Neural cell (in vitro differentiated cells): Measurements from ENCODE around the gene RTTN. TPM values are rescaled to one million over a fixed set of nuclear protein-coding genes. Genes with fewer than 3 reads are reported as not detected.

Source experiments
- H2AFZ ChIP-seq: fragments of 200-600, 300-800 bp; sonication (generic), shearing (Covaris generic); 2 replicates; pipeline ENCODE4 v1.6.0; 2014; ENCODE audit warnings: low read depth, mild to moderate bottlenecking, antibody characterized with exemption, low read length, moderate library complexity
- H3F3A ChIP-seq: fragments of 200-600 bp; shearing (Covaris generic); 2 replicates; pipeline ENCODE4 v1.6.1; 2016; ENCODE audit warnings: mild to moderate bottlenecking, moderate library complexity, mixed read lengths, antibody characterized with exemption, low read length; ENCODE audit not compliant: insufficient read depth, poor library complexity, severe bottlenecking
- H3K27ac ChIP-seq: fragments of 200-600, 300-800 bp; sonication (generic), shearing (Covaris generic); 2 replicates; pipeline ENCODE4 v1.5.1; 2014; ENCODE audit warnings: mild to moderate bottlenecking, low read length, moderate library complexity
- H3K27me3 ChIP-seq: fragments of 300-800, 200-600 bp; sonication (generic), shearing (Covaris generic); 2 replicates; pipeline ENCODE4 v1.6.0; 2014; ENCODE audit warnings: mild to moderate bottlenecking, low read depth, low read length, moderate library complexity; ENCODE audit not compliant: insufficient read depth
- H3K36me3 ChIP-seq: fragments of 300-800, 200-600 bp; sonication (generic), shearing (Covaris generic); 2 replicates; pipeline ENCODE4 v1.5.1; 2014; ENCODE audit warnings: mild to moderate bottlenecking, antibody characterized with exemption, low read length, moderate library complexity; ENCODE audit not compliant: insufficient read depth
- H3K4me2 ChIP-seq: fragments of 300-800, 200-600 bp; sonication (generic), shearing (Covaris generic); 2 replicates; pipeline ENCODE4 v1.6.0; 2014; ENCODE audit warnings: mild to moderate bottlenecking, low read length
- H3K4me3 ChIP-seq: fragments of 300-800, 200-600 bp; sonication (generic), shearing (Covaris generic); 2 replicates; pipeline ENCODE4 v1.5.1; 2014; ENCODE audit warnings: mild to moderate bottlenecking, low read length, moderate library complexity
- H3K79me2 ChIP-seq: fragments of 200-600 bp; shearing (Covaris generic); replicated peaks from 2 replicates; pipeline ENCODE4 v1.6.0; 2014; ENCODE audit warnings: mild to moderate bottlenecking, low read length, moderate library complexity; ENCODE audit not compliant: insufficient read depth
- H3K9ac ChIP-seq: fragments of 300-800, 200-600 bp; sonication (generic), shearing (Covaris generic); 2 replicates; pipeline ENCODE4 v1.6.1; 2016; ENCODE audit warnings: mild to moderate bottlenecking, low read length, mixed read lengths
- H3K9me2 ChIP-seq: fragments of 200-600 bp; shearing (Covaris generic); 2 replicates; pipeline ENCODE4 v1.6.1; 2016; ENCODE audit warnings: mild to moderate bottlenecking, low read length, mixed read lengths; ENCODE audit not compliant: insufficient read depth
- H3K9me3 ChIP-seq: fragments of 200-600, 300-800 bp; sonication (generic), shearing (Covaris generic); 2 replicates; pipeline ENCODE4 v1.6.1; 2016; ENCODE audit warnings: mild to moderate bottlenecking, mixed run types, low read length, moderate library complexity, mixed read lengths
- H4K20me1 ChIP-seq: fragments of 200-600 bp; shearing (Covaris generic); 2 replicates; pipeline ENCODE4 v1.6.1; 2016; ENCODE audit warnings: mild to moderate bottlenecking, mixed run types; ENCODE audit not compliant: insufficient read depth
- CTCF ChIP-seq: fragments of 450-650 bp; IDR thresholded peaks from 2 replicates; pipeline ENCODE4 v1.5.1; 2014; ENCODE audit warnings: antibody characterized with exemption, mild to moderate bottlenecking, moderate library complexity; ENCODE audit not compliant: poor library complexity, severe bottlenecking
- EP300 ChIP-seq: fragments of 450-650 bp; conservative IDR thresholded peaks from 2 replicates; pipeline ENCODE4 v1.6.1; 2014; ENCODE audit warnings: antibody characterized with exemption, mild to moderate bottlenecking, moderate library complexity; ENCODE audit not compliant: poor library complexity, severe bottlenecking
- EZH2 ChIP-seq: fragments of 200-600, 300-800 bp; shearing (Covaris generic), sonication (generic); IDR thresholded peaks from 2 replicates; pipeline ENCODE4 v1.6.1; 2014; ENCODE audit warnings: antibody characterized with exemption, low read length, borderline replicate concordance, mild to moderate bottlenecking; ENCODE audit not compliant: insufficient read depth, poor library complexity, severe bottlenecking
- MXI1 ChIP-seq: fragments of 450-650 bp; conservative IDR thresholded peaks from 2 replicates; pipeline ENCODE4 v1.6.1; 2014; ENCODE audit warnings: antibody characterized with exemption, mild to moderate bottlenecking; ENCODE audit not compliant: poor library complexity, severe bottlenecking
- POLR2AphosphoS5 ChIP-seq: IDR thresholded peaks from 2 replicates; pipeline ENCODE4 v1.6.1; 2012
- RAD21 ChIP-seq: fragments of 450-650 bp; conservative IDR thresholded peaks from 2 replicates; pipeline ENCODE4 v1.6.1; 2014; ENCODE audit warnings: antibody characterized with exemption, mild to moderate bottlenecking, moderate library complexity
- REST ChIP-seq: IDR thresholded peaks from 2 replicates; pipeline ENCODE4 v1.6.1; 2012; ENCODE audit warnings: borderline replicate concordance
- SMC3 ChIP-seq: fragments of 450-650 bp; conservative IDR thresholded peaks from 2 replicates; pipeline ENCODE4 v1.6.1; 2014; ENCODE audit warnings: antibody characterized with exemption, mild to moderate bottlenecking, moderate library complexity; ENCODE audit not compliant: poor library complexity
- TAF1 ChIP-seq: IDR thresholded peaks from 2 replicates; pipeline ENCODE4 v1.6.1; 2012; ENCODE audit warnings: low read depth
- polyA plus RNA-seq: library from polyadenylated mRNA; depleted of rRNA; stranded (reverse); fragments of >200 nt; gene quantifications from 2 replicates; pipeline ENCODE4 v1.2.3, GENCODE V29; 2014

The RTTN gene
- polyA plus RNA-seq, 1 donor from 2014 or later: 24.2 TPM

GRCh38 chr18:70037431-70038061, 167.9 kb downstream of the RTTN start:
- TF ChIP-seq REST (no peak), CTCF (no peak), EZH2 (no peak), RAD21 (no peak), MXI1 (no peak), SMC3 (no peak), POLR2AphosphoS5 (no peak), TAF1 (no peak)
- Histone ChIP-seq H3K36me3 (no peaks in the 10 kb centered on the region), H3K9me2 (no peaks in the 10 kb centered on the region), H3K9ac (no peak overlapping the region), H3K27ac (no peak overlapping the region), H3K4me3 (no peak overlapping the region), H3K4me2 (no peak overlapping the region), H4K20me1 (no peaks in the 10 kb centered on the region), H3K27me3 (no peaks in the 10 kb centered on the region), H3K9me3 (no peaks in the 10 kb centered on the region), H3F3A (no peaks in the 10 kb centered on the region), H2AFZ (no peak overlapping the region), H3K79me2 (no peaks in the 10 kb centered on the region)

- Histone ChIP-seq H4K20me1 (no peaks in the 10 kb centered on the region), H3F3A (no peaks in the 10 kb centered on the region), H2AFZ (no peak overlapping the region), H3K4me2 (no peak overlapping the region), H3K9me2 (no peaks in the 10 kb centered on the region), H3K27me3 (no peaks in the 10 kb centered on the region), H3K79me2 (no peaks in the 10 kb centered on the region), H3K4me3 (no peak overlapping the region), H3K36me3 (no peaks in the 10 kb centered on the region), H3K9me3 (no peaks in the 10 kb centered on the region), H3K9ac (no peak overlapping the region), H3K27ac (no peak overlapping the region)
- TF ChIP-seq RAD21 (no peak), REST (no peak), TAF1 (no peak), EZH2 (no peak), CTCF (no peak), EP300 (no peak), SMC3 (no peak), MXI1 (no peak), POLR2AphosphoS5 (no peak)
Measured at GRCh38 chr18:70036771-70037347, 168.6 kb downstream of the RTTN start.
